OCI-LY7 (cell line): ENCODE data around the gene BPIFA3.

Source experiments
- EZH2phosphoT487 ChIP-seq: fragments of 200-600 bp; sonication (generic); IDR thresholded peaks from 2 replicates; pipeline ENCODE4 v1.6.1; 2018; ENCODE audit warnings: low read depth, borderline replicate concordance, mild to moderate bottlenecking, mixed run types, antibody characterized with exemption, low read length, moderate library complexity, mixed read lengths
- TF ChIP-seq, protein P1 (sequence below): fragments of 200-600 bp; sonication (generic); conservative IDR thresholded peaks from 2 replicates; pipeline ENCODE4 v1.5.1; 2014; ENCODE audit warnings: mild to moderate bottlenecking, antibody characterized with exemption, low read length, moderate library complexity, mixed read lengths

DNA sequence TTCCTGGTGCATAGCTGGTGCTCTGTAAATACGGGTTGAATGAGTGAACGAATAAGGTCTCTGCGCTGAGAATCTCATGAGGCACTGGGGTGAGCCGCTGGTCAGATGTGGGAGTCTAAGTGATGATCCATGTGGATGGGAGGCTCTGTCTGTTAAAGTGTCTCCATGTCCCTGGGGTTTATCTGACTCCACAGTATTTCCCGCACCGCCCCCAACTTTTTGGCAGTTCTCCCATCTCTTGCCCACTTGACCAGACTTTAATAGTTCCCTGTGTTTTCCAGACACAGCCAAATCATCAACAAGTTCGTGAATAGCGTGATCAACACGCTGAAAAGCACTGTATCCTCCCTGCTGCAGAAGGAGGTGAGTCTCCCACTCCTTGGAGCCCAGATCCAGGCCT is 39.3 kb upstream of the BPIFA3 start:
- TF ChIP-seq, protein P1, sequence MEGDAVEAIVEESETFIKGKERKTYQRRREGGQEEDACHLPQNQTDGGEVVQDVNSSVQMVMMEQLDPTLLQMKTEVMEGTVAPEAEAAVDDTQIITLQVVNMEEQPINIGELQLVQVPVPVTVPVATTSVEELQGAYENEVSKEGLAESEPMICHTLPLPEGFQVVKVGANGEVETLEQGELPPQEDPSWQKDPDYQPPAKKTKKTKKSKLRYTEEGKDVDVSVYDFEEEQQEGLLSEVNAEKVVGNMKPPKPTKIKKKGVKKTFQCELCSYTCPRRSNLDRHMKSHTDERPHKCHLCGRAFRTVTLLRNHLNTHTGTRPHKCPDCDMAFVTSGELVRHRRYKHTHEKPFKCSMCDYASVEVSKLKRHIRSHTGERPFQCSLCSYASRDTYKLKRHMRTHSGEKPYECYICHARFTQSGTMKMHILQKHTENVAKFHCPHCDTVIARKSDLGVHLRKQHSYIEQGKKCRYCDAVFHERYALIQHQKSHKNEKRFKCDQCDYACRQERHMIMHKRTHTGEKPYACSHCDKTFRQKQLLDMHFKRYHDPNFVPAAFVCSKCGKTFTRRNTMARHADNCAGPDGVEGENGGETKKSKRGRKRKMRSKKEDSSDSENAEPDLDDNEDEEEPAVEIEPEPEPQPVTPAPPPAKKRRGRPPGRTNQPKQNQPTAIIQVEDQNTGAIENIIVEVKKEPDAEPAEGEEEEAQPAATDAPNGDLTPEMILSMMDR = no peak
- TF ChIP-seq EZH2phosphoT487 = no peak
